HFFc6 (cell line): ENCODE results near the gene PATL2. TPM values are rescaled to one million over a fixed set of nuclear protein-coding genes. Genes with fewer than 3 reads are reported as not detected.
"Not testable (repeated sequence)": the region's sequence is repeated elsewhere in the genome, so short reads cannot be mapped to it uniquely, and the experiment has no call there.

Experiments
- DNase-seq: peaks from one replicate; pipeline ENCODE4 v3.0.0-alpha.2; 2018
- H3K27ac Mint-ChIP-seq: 2 replicates; pipeline ENCODE4 v1.8.0; 2020; ENCODE audit warnings: mild to moderate bottlenecking, mixed read lengths
- H3K27me3 Mint-ChIP-seq: 2 replicates; pipeline ENCODE4 v1.8.0; 2021; ENCODE audit warnings: mild to moderate bottlenecking, moderate library complexity, mixed read lengths; ENCODE audit not compliant: insufficient read depth
- H3K36me3 Mint-ChIP-seq: 2 replicates; pipeline ENCODE4 v1.8.0; 2021; ENCODE audit warnings: low read depth, mixed read lengths
- H3K4me1 Mint-ChIP-seq: 2 replicates; pipeline ENCODE4 v1.8.0; 2020; ENCODE audit warnings: low read depth, mixed read lengths
- H3K4me3 Mint-ChIP-seq: 2 replicates; pipeline ENCODE4 v1.8.0; 2020; ENCODE audit warnings: mild to moderate bottlenecking, moderate library complexity, mixed read lengths
- H3K9me3 Mint-ChIP-seq: 2 replicates; pipeline ENCODE4 v1.8.0; 2020; ENCODE audit warnings: mild to moderate bottlenecking, mixed read lengths
- CTCF ChIP-seq: fragments of 200-600 bp; sonication (generic); IDR thresholded peaks from 2 replicates; pipeline ENCODE4 v1.5.0; 2021; ENCODE audit warnings: antibody characterized with exemption, mild to moderate bottlenecking
- total RNA-seq, 6 experiments: library from RNA; stranded (reverse); fragmentation: NEBNext Ultra II Directional; extraction: Animal tissue kit (Norgen Biotek cat#: 25700); gene quantifications; 2 replicates in 1 of 6; 3 replicates in 5 of 6; pipeline ENCODE4 v1.2.3, GENCODE V29; 2021

The PATL2 gene
- total RNA-seq, 6 experiments from 2014 or later: 0.10 to 0.18 (median 0.10) TPM; not detected in 3

GRCh38 chr15:44710236-44711095 is 657 bp downstream of the PATL2 start:
- Mint-ChIP-seq H3K9me3 (no peaks in the 10 kb centered on the region), H3K4me1 (peaks cover 37% of the 10 kb centered on the region), H3K27me3 (peaks cover 8% of the 10 kb centered on the region; the same call in 1 of the 2 replicates), H3K27ac (peak overlapping the region; percentile 97), H3K4me3 (peak overlapping the region; percentile 99), H3K36me3 (peaks cover 23% of the 10 kb centered on the region)
- TF ChIP-seq CTCF: peak; percentile 63
- DNase-seq: no peak

GRCh38 chr15:44706946-44707636 is 4.0 kb downstream of the PATL2 start:
- no peak overlapping the region for H3K4me3 Mint-ChIP-seq
- H3K27me3 Mint-ChIP-seq: peaks cover 11% of the 10 kb centered on the region
- H3K4me1 Mint-ChIP-seq: peaks cover 8% of the 10 kb centered on the region
- peaks cover 2% of the 10 kb centered on the region for H3K36me3 Mint-ChIP-seq
- no peak for DNase-seq
- TF ChIP-seq CTCF: no peak
- H3K9me3 Mint-ChIP-seq: peaks cover 4% of the 10 kb centered on the region; the same call in 1 of the 2 replicates
- no peak overlapping the region for H3K27ac Mint-ChIP-seq

GRCh38 chr15:44706401-44706800 is 4.7 kb downstream of the PATL2 start:
- no peak overlapping the region for H3K27ac Mint-ChIP-seq
- H3K27me3 Mint-ChIP-seq: peaks cover 11% of the 10 kb centered on the region
- DNase-seq: no peak
- TF ChIP-seq CTCF: no peak
- H3K4me1 Mint-ChIP-seq: peaks cover 8% of the 10 kb centered on the region
- no peaks in the 10 kb centered on the region; the same call in 1 of the 2 replicates for H3K36me3 Mint-ChIP-seq
- no peak overlapping the region for H3K4me3 Mint-ChIP-seq
- H3K9me3 Mint-ChIP-seq: peaks cover 4% of the 10 kb centered on the region; the same call in 1 of the 2 replicates

DNA sequence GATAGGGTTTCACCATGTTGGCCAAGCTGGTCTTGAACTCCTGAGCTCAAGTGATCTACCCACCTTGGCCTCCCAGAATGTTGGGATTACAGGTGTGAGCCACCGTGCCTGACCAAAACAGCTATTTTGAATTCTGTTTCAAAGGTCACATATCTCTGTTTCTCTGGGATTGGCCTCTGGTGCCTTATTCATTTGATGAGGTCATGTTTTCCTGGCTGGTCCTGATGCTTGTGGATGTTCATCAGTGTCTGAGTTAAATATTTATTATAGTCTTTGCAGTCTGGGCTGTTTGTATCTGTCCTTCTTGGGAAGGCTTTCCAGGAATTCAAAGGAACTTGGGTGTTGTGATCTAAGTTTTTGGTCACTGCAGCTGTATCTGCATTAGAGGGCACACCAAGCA is 5.1 kb downstream of the PATL2 start:
- no peak for DNase-seq
- TF ChIP-seq CTCF: no peak
- Mint-ChIP-seq H3K36me3 (no peaks in the 10 kb centered on the region; the same call in 1 of the 2 replicates), H3K4me1 (peaks cover 8% of the 10 kb centered on the region), H3K9me3 (peaks cover 4% of the 10 kb centered on the region; the same call in 1 of the 2 replicates), H3K27me3 (peaks cover 7% of the 10 kb centered on the region), H3K27ac (no peak overlapping the region), H3K4me3 (no peak overlapping the region)

GRCh38 chr15:44700676-44701075 is 10.4 kb downstream of the PATL2 start:
- H3K9me3 Mint-ChIP-seq, H3K36me3 Mint-ChIP-seq: not testable (repeated sequence)

DNA sequence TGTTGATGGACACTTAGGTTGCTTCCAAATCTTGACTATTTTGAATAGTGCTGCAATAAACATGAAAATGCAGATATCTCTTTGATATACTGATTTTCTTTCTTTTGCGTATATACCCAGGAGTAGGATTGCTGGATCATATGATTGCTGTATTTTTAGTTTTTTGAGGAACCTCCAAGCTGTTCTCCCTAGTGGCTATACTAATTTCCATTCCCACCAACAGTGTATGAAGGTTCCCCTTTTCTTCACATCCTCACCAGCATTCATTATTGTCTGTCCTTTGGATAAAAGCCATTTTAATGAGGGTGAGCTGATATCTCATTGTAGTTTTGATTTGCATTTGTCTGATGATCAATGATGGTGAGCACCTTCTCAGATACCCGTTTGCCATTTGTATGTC is 12.5 kb downstream of the PATL2 start:
- Mint-ChIP-seq H3K9me3 (peaks cover 4% of the 10 kb centered on the region; the same call in 1 of the 2 replicates), H3K27me3 (peaks cover 15% of the 10 kb centered on the region), H3K36me3 (no peaks in the 10 kb centered on the region), H3K4me1 (peaks cover 10% of the 10 kb centered on the region), H3K27ac (no peak overlapping the region), H3K4me3 (no peak overlapping the region)
- DNase-seq: no peak
- TF ChIP-seq CTCF: no peak

More at GRCh38 chr15:44700676-44701075, 10.4 kb downstream of the PATL2 start:
- H3K27ac Mint-ChIP-seq, H3K4me3 Mint-ChIP-seq, H3K27me3 Mint-ChIP-seq, H3K4me1 Mint-ChIP-seq, DNase-seq: not testable (repeated sequence)
